GM12878 (cell line): ENCODE results near the gene ZNF816. TPM values are rescaled to one million over a fixed set of nuclear protein-coding genes. Genes with fewer than 3 reads are reported as not detected.

Experiments
- ATF2 ChIP-seq: IDR thresholded peaks from 2 replicates; pipeline ENCODE4 v1.6.1; 2012; ENCODE audit warnings: low read length, inconsistent platforms
- BRCA1 ChIP-seq: IDR thresholded peaks from 2 replicates; pipeline ENCODE4 v1.6.1; 2011; ENCODE audit warnings: low read depth, low read length, improper control_type of control experiment
- CEBPZ ChIP-seq: fragments of 150-350 bp; IDR thresholded peaks from 2 replicates; pipeline ENCODE4 v1.6.1; 2016; ENCODE audit warnings: low read depth, low read length
- CHD4 ChIP-seq: fragments of 200-600 bp; sonication (generic); IDR thresholded peaks from 2 replicates; pipeline ENCODE4 v1.6.1; 2016; ENCODE audit warnings: mild to moderate bottlenecking
- DPF2 ChIP-seq: fragments of 450-650 bp; IDR thresholded peaks from 2 replicates; pipeline ENCODE4 v1.6.1; 2017; ENCODE audit warnings: mild to moderate bottlenecking
- FOS ChIP-seq: IDR thresholded peaks from 3 replicates; pipeline ENCODE4 v1.6.1; 2011; ENCODE audit warnings: borderline replicate concordance; ENCODE audit not compliant: insufficient read length; ENCODE audit errors: extremely low read depth
- MTA3 ChIP-seq: IDR thresholded peaks from 2 replicates; pipeline ENCODE4 v1.6.1; 2012; ENCODE audit warnings: low read length, inconsistent platforms, borderline replicate concordance
- PKNOX1 ChIP-seq: fragments of 450-650 bp; IDR thresholded peaks from 2 replicates; pipeline ENCODE4 v1.6.1; 2016; ENCODE audit warnings: mild to moderate bottlenecking
- RBBP5 ChIP-seq: fragments of 200-600 bp; sonication (generic); conservative IDR thresholded peaks from 2 replicates; pipeline ENCODE4 v1.6.1; 2016
- SMARCA5 ChIP-seq: fragments of 450-650 bp; IDR thresholded peaks from 2 replicates; pipeline ENCODE4 v1.6.1; 2017; ENCODE audit warnings: mild to moderate bottlenecking
- TAF1 ChIP-seq: IDR thresholded peaks from 2 replicates; pipeline ENCODE4 v1.6.1; 2011; ENCODE audit warnings: mild to moderate bottlenecking, low read depth, low read length, borderline replicate concordance
- TCF3 ChIP-seq: IDR thresholded peaks from 2 replicates; pipeline ENCODE4 v1.6.1; 2012; ENCODE audit warnings: low read depth, mild to moderate bottlenecking, low read length, borderline replicate concordance; ENCODE audit not compliant: insufficient read depth
- USF1 ChIP-seq: IDR thresholded peaks from 2 replicates; pipeline ENCODE4 v1.6.1; 2011; ENCODE audit warnings: borderline replicate concordance, low read depth, mild to moderate bottlenecking, moderate library complexity, mixed read lengths, low read length; ENCODE audit not compliant: insufficient read depth; ENCODE audit errors: extremely low read length
- WRNIP1 ChIP-seq: IDR thresholded peaks from 2 replicates; pipeline ENCODE4 v1.6.1; 2011; ENCODE audit warnings: low read depth, low read length, improper control_type of control experiment, borderline replicate concordance
- ZNF592 ChIP-seq: fragments of 450-650 bp; IDR thresholded peaks from 2 replicates; pipeline ENCODE4 v1.6.1; 2017; ENCODE audit warnings: mild to moderate bottlenecking, moderate library complexity
- ZNF622 ChIP-seq: fragments of 450-650 bp; IDR thresholded peaks from 2 replicates; pipeline ENCODE4 v1.6.1; 2017; ENCODE audit warnings: mild to moderate bottlenecking, inconsistent platforms
- polyA plus RNA-seq, 11 experiments: library from polyadenylated mRNA; depleted of rRNA in 4 of 11; unstranded in 6 of 11; stranded (reverse) in 5 of 11; fragments of >200 nt; fragmentation: Nextera tagmentation in 4 of 11; fragmentation: Illumina TruSeq in 1 of 11; extraction: Ambion mirVana in 4 of 11; extraction: Trizol in 1 of 11; gene quantifications; 1 replicate in 1 of 11; 2 replicates in 10 of 11; pipeline versions ENCODE4 v1.2.1 to v1.2.3, GENCODE V29; 2011 to 2016; ENCODE audit warnings: inconsistent platforms in 2 of 11, missing spikeins in 2 of 11, low read depth in 1 of 11
- total RNA-seq, 4 experiments: library from RNA; depleted of rRNA in 3 of 4; stranded (reverse); fragments of >200 nt in 3 of 4; fragmentation: Illumina TruSeq in 1 of 4; extraction: Trizol in 1 of 4; gene quantifications; 2 replicates each; pipeline versions ENCODE4 v1.2.1 to v1.2.3, GENCODE V29; 2013 to 2021

ZNF816 gene
- total and polyA plus RNA-seq, 10 of the 15 experiments (the other 5 are each of a cell fraction or from before 2014, with no cell fraction given): 4.0 to 15.6 (median 7.5) TPM

GRCh38 chr19:52936151-52936953 is 26.3 kb downstream of the ZNF816 start (continued):
- TF ChIP-seq ZNF592 (no peak), FOS (no peak), SMARCA5 (0 out of 2 replicates have a peak, but pooled peaks have one; percentile 20), MTA3 (no peak), ATF2 (no peak), TCF3 (no peak), PKNOX1 (no peak; the same call in 1 of the 2 replicates), TAF1 (no peak), CEBPZ (no peak), DPF2 (peak; percentile 25; the same call in 1 of the 2 replicates), BRCA1 (no peak), USF1 (no peak), WRNIP1 (no peak), RBBP5 (no peak), ZNF622 (no peak), CHD4 (no peak)
